H1 (cell line): ENCODE data around the gene SLCO2A1. TPM values are rescaled to one million over a fixed set of nuclear protein-coding genes. Genes with fewer than 3 reads are reported as not detected.
A peak's percentile ranks its signal among the peaks of the same experiment; 100 is the strongest.

Experiments used
- CTCF ChIA-PET: fragments of 300-600 bp; sonication (Branson Sonifier 250); formaldehyde crosslinking; loops from one replicate; lab custom pipeline; 2021; ENCODE audit not compliant: partially characterized antibody; lab: Charles Lee
- POLR2A ChIA-PET: fragments of 300-600 bp; sonication (Branson Sonifier 250); formaldehyde crosslinking; loops from one replicate; lab custom pipeline; 2021; ENCODE audit warnings: inconsistent platforms; ENCODE audit not compliant: partially characterized antibody; lab: Charles Lee
- DNase-seq, 2 experiments: peaks; one replicate each; pipeline versions ENCODE4 v3.0.0 to v3.0.0-alpha.2; 2010 to 2022; ENCODE audit warnings: low spot score in 2 of 2, low read depth in 1 of 2, mixed read lengths in 1 of 2
- FAIRE-seq: peaks from 2 replicates; lab custom pipeline; 2011; peaks lifted over from hg19 to GRCh38; lab: Jason Lieb, UNC
- H2AFZ ChIP-seq: 2 replicates; pipeline ENCODE4 v1.8.1; 2012; ENCODE audit warnings: low read length, inconsistent platforms
- H2AK5ac ChIP-seq: 2 replicates; pipeline ENCODE4 v1.6.1; 2013; ENCODE audit warnings: low read depth, low read length
- H2BK120ac ChIP-seq: replicated peaks from 2 replicates; pipeline ENCODE3; 2013; ENCODE audit warnings: low read depth, low read length, inconsistent platforms
- H2BK12ac ChIP-seq: 2 replicates; pipeline ENCODE4 v1.6.1; 2013; ENCODE audit warnings: low read depth, low read length
- H2BK15ac ChIP-seq: 2 replicates; pipeline ENCODE4 v1.6.1; 2013; ENCODE audit warnings: low read length
- H2BK20ac ChIP-seq: 2 replicates; pipeline ENCODE4 v1.6.1; 2013; ENCODE audit warnings: low read length
- H2BK5ac ChIP-seq: 2 replicates; pipeline ENCODE4 v1.6.1; 2013; ENCODE audit warnings: low read depth, low read length
- H3K14ac ChIP-seq: 2 replicates; pipeline ENCODE4 v1.6.1; 2013; ENCODE audit warnings: inconsistent platforms; ENCODE audit not compliant: insufficient read length
- H3K18ac ChIP-seq: 2 replicates; pipeline ENCODE4 v1.6.1; 2013; ENCODE audit warnings: low read length; ENCODE audit errors: extremely low read depth
- H3K23ac ChIP-seq: 2 replicates; pipeline ENCODE4 v1.6.1; 2013; ENCODE audit warnings: inconsistent platforms; ENCODE audit not compliant: insufficient read length
- H3K23me2 ChIP-seq: 2 replicates; pipeline ENCODE4 v1.6.1; 2013; ENCODE audit warnings: low read depth, low read length
- H3K27ac ChIP-seq: 2 replicates; pipeline ENCODE4 v1.6.1; 2011; ENCODE audit warnings: low read depth, low read length, inconsistent platforms
- H3K27me3 ChIP-seq, 4 experiments: replicated peaks in 1 of 4; 1 replicate in 1 of 4; 2 replicates in 3 of 4; pipeline versions ENCODE4 v1.6.1 to v1.8.1; 2011 to 2013; ENCODE audit warnings: low read length in 3 of 4, mild to moderate bottlenecking in 3 of 4, inconsistent platforms in 2 of 4, mixed read lengths in 2 of 4, moderate library complexity in 1 of 4; ENCODE audit not compliant: control insufficient read depth in 3 of 4, insufficient read depth in 3 of 4; ENCODE audit errors: extremely low read depth in 1 of 4
- H3K36me3 ChIP-seq, 4 experiments: 2 replicates each; pipeline versions ENCODE4 v1.6.1 to v1.8.1; 2011 to 2013; ENCODE audit warnings: mild to moderate bottlenecking in 4 of 4, low read length in 3 of 4, moderate library complexity in 2 of 4, control low read depth in 1 of 4, inconsistent platforms in 1 of 4; ENCODE audit not compliant: insufficient read depth in 4 of 4, control insufficient read depth in 2 of 4
- H3K4ac ChIP-seq: replicated peaks from 2 replicates; pipeline ENCODE3; 2013; ENCODE audit warnings: low read length, low read depth, mixed read lengths, inconsistent platforms; ENCODE audit not compliant: insufficient read length
- H3K4me1 ChIP-seq, 4 experiments: replicated peaks in 1 of 4; 1 replicate in 1 of 4; 2 replicates in 3 of 4; pipeline versions ENCODE4 v1.6.1 to v1.8.1; 2011 to 2013; ENCODE audit warnings: low read length in 3 of 4, inconsistent platforms in 2 of 4, mixed read lengths in 1 of 4; ENCODE audit not compliant: insufficient read depth in 4 of 4, control insufficient read depth in 3 of 4
- H3K4me2 ChIP-seq, 2 experiments: 2 replicates each; pipeline versions ENCODE4 v1.6.1 to v1.8.1; 2011 to 2013; ENCODE audit warnings: low read depth in 2 of 2, low read length in 2 of 2, control low read depth in 1 of 2, inconsistent platforms in 1 of 2, mild to moderate bottlenecking in 1 of 2; ENCODE audit not compliant: insufficient read depth in 1 of 2
- H3K4me3 ChIP-seq, 4 experiments: fragments of 200-600, 300-600 bp in 1 of 4; sonication (generic), shearing (Covaris generic), sonication (Bioruptor Twin) in 1 of 4; 2 replicates each; pipeline versions ENCODE4 v1.5.1 to v1.8.1; 2011 to 2016; ENCODE audit warnings: low read length in 4 of 4, low read depth in 3 of 4, control low read depth in 2 of 4, inconsistent platforms in 2 of 4, mild to moderate bottlenecking in 2 of 4, mixed read lengths in 1 of 4, moderate library complexity in 1 of 4; ENCODE audit not compliant: insufficient read depth in 2 of 4; ENCODE audit errors: extremely low read depth in 1 of 4
- H3K56ac ChIP-seq: replicated peaks from 2 replicates; pipeline ENCODE3; 2013; ENCODE audit warnings: low read depth, mild to moderate bottlenecking, mixed read lengths, low read length, inconsistent platforms; ENCODE audit not compliant: insufficient read length
- H3K79me1 ChIP-seq: 2 replicates; pipeline ENCODE4 v1.6.1; 2013; ENCODE audit warnings: low read depth, low read length, control low read depth
- H3K79me2 ChIP-seq, 2 experiments: 2 replicates each; pipeline versions ENCODE4 v1.6.1 to v1.8.1; 2012 to 2013; ENCODE audit warnings: low read length in 2 of 2, mild to moderate bottlenecking in 2 of 2, inconsistent platforms in 1 of 2; ENCODE audit not compliant: insufficient read depth in 2 of 2, control insufficient read depth in 1 of 2
- H3K9ac ChIP-seq, 4 experiments: replicated peaks in 1 of 4; 1 replicate in 1 of 4; 2 replicates in 3 of 4; pipeline versions ENCODE4 v1.6.1 to v1.8.1; 2011 to 2013; ENCODE audit warnings: low read depth in 3 of 4, low read length in 3 of 4, control low read depth in 2 of 4, mild to moderate bottlenecking in 2 of 4, moderate library complexity in 2 of 4, inconsistent platforms in 1 of 4; ENCODE audit errors: extremely low read depth in 1 of 4
- H3K9me3 ChIP-seq, 2 experiments: 2 replicates each; pipeline versions ENCODE4 v1.6.1 to v1.8.1; 2012 to 2013; ENCODE audit warnings: mild to moderate bottlenecking in 2 of 2, moderate library complexity in 2 of 2, control low read depth in 1 of 2, inconsistent platforms in 1 of 2, low read depth in 1 of 2, low read length in 1 of 2, mixed read lengths in 1 of 2; ENCODE audit not compliant: insufficient read depth in 2 of 2
- H4K20me1 ChIP-seq, 2 experiments: replicated peaks in 1 of 2; 2 replicates each; pipeline versions ENCODE3 to v1.8.1; 2011 to 2013; ENCODE audit warnings: inconsistent platforms in 2 of 2, low read length in 2 of 2, mild to moderate bottlenecking in 1 of 2; ENCODE audit not compliant: insufficient read depth in 2 of 2, control insufficient read depth in 1 of 2
- H4K5ac ChIP-seq: 2 replicates; pipeline ENCODE4 v1.6.1; 2013; ENCODE audit warnings: low read length, low read depth, mixed read lengths, inconsistent platforms; ENCODE audit not compliant: insufficient read length
- H4K8ac ChIP-seq: 2 replicates; pipeline ENCODE4 v1.8.0; 2013; ENCODE audit warnings: mild to moderate bottlenecking, moderate library complexity, low read length, inconsistent platforms; ENCODE audit not compliant: insufficient read depth; ENCODE audit errors: extremely low read depth
- H4K91ac ChIP-seq: replicated peaks from 2 replicates; pipeline ENCODE3; 2013; ENCODE audit warnings: low read length, mixed read lengths, inconsistent platforms; ENCODE audit not compliant: insufficient read length
- CTBP2 ChIP-seq: IDR thresholded peaks from 2 replicates; pipeline ENCODE4 v1.7.0; 2011; ENCODE audit warnings: borderline replicate concordance, mild to moderate bottlenecking, moderate library complexity, mixed read lengths, low read length; ENCODE audit not compliant: insufficient read depth, insufficient read length
- WGBS, 2 experiments: shearing (Covaris generic) in 1 of 2; methylation state at CpG; one replicate each; pipeline versions ENCODE4 v1.1.6 to v1.1.7; 2013 to 2015; ENCODE audit warnings: low lambda C conversion rate in 2 of 2, mixed read lengths in 2 of 2, inconsistent platforms in 1 of 2, low coverage in 1 of 2, missing lambda C conversion rate in 1 of 2; ENCODE audit not compliant: insufficient replicate concordance in 2 of 2, insufficient coverage in 1 of 2, insufficient read length in 1 of 2; ENCODE audit errors: extremely low coverage in 1 of 2, missing lambda C conversion rate in 1 of 2; 5-methylcytosine and 5-hydroxymethylcytosine counted together
- polyA plus RNA-seq, 7 experiments: library from polyadenylated mRNA; depleted of rRNA in 3 of 7; stranded (reverse) in 5 of 7; unstranded in 2 of 7; fragments of >200 nt in 5 of 7; fragments of 200-250 nt in 2 of 7; gene quantifications; 1 replicate in 5 of 7; 2 replicates in 1 of 7; 4 replicates in 1 of 7; pipeline versions ENCODE4 v1.2.1 to v1.2.3, GENCODE V29; 2011 to 2013; ENCODE audit warnings: missing spikeins in 2 of 7, mixed read lengths in 2 of 7
- total RNA-seq: library from RNA; stranded (reverse); fragmentation: NEBNext Ultra II Directional; extraction: Animal tissue kit (Norgen Biotek cat#: 25700); gene quantifications from 2 replicates; pipeline ENCODE4 v1.2.1, GENCODE V29; 2021

SLCO2A1 gene
- total and polyA plus RNA-seq, 2 of the 8 experiments (the other 6 are each of a cell fraction or from before 2014, with no cell fraction given), result 1.1 to 2.3 TPM

DNA sequence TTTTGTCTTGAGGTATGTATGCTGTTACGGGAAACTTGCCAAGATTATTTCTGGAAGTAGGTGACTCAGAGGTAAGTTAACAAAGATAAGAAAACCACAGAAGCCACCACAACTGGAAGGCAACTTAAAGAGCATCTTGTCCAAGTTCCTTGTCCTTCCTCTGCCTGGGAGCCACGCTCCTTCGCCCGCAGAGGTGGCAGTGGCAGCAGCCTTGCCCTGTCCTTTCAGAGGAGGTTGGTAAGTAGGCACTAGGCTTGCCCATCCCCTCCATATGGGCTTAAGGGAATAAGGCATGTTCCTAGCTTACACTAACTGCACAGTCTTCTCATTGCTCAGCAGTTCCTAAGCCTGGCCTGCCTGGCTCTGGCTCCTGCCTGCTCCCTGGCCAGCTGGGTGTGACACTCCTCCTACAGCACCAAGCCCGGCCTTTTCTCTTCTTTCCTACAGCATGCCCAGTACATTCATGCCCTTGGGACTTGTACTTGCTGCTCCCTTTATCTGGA lies 86.0 kb downstream of the SLCO2A1 start:
- Histone ChIP-seq H3K4me3 (no peak overlapping the region), H3K27ac (no peak overlapping the region), H3K4me1 (peaks cover 0 to 10% (median 4%) of the 10 kb centered on the region in 4 experiments; a peak in 5 of 7 replicates), H2BK120ac (no peak overlapping the region), H2AK5ac (peak overlapping the region; percentile 41; the same call in 1 of the 2 replicates), H4K20me1 (no peaks in the 10 kb centered on the region), H3K23ac (no peak overlapping the region), H2BK5ac (no peak overlapping the region), H3K9me3 (no peaks in the 10 kb centered on the region), H3K14ac (no peak overlapping the region), H3K27me3 (no peaks in the 10 kb centered on the region), H2BK12ac (no peak overlapping the region), H4K91ac (no peak overlapping the region), H3K4me2 (no peak overlapping the region), H2BK15ac (no peak overlapping the region), H4K5ac (no peak overlapping the region), H3K4ac (no peak overlapping the region), H2AFZ (no peak overlapping the region), H3K9ac (no peak overlapping the region), H4K8ac (no peak overlapping the region; the same call in 1 of the 2 replicates), H2BK20ac (no peak overlapping the region), H3K79me2 (no peaks in the 10 kb centered on the region), H3K23me2 (peaks cover 2% of the 10 kb centered on the region; the same call in 1 of the 2 replicates), H3K36me3 (no peaks in the 10 kb centered on the region), H3K56ac (no peak overlapping the region), H3K18ac (no peak overlapping the region), H3K79me1 (no peaks in the 10 kb centered on the region)
- 88% methylated on average over 5 of the region's 5 CpGs; no CpG with 5 or more reads in 1 of the 2 experiments for WGBS, 2 experiments
- DNase-seq (no peak), FAIRE-seq (no peak)
- TF ChIP-seq CTBP2, result no peak
- ChIA-PET POLR2A (no interaction called here), CTCF (interaction anchor here (0.5 kb wide), 1 partner anchor 523 kb away, joined by 3 read pairs; no protein-coding TSS in a partner anchor)
